Natural killer cell (primary cell): ENCODE results near the gene BRD4. TPM values are rescaled to one million over a fixed set of nuclear protein-coding genes. Genes with fewer than 3 reads are reported as not detected.

Experiments used
- ATAC-seq, 3 donors: fragments of 150-1000 bp in 2 of 3; fragments of 200-7000 bp in 1 of 3; cut with Tn5 transposase; 1 replicate in 1 of 3; 2 replicates in 2 of 3; pipeline ENCODE4 v1.10.0; 2021; ENCODE audit warnings: mild to moderate bottlenecking in 2 of 3, moderate library complexity in 2 of 3
- DNase-seq, 2 donors: peaks; one replicate each; pipeline versions ENCODE4 v3.0.0 to v3.0.0-alpha.2; 2013 to 2021; ENCODE audit warnings: mixed read lengths in 1 of 2
- H3K27ac ChIP-seq: one replicate; pipeline ENCODE4 v1.5.1; 2013; ENCODE audit warnings: mild to moderate bottlenecking, low read length
- H3K27me3 ChIP-seq: one replicate; pipeline ENCODE4 v1.6.1; 2013; ENCODE audit warnings: low read length; ENCODE audit not compliant: control insufficient read depth, insufficient read depth
- H3K36me3 ChIP-seq: one replicate; pipeline ENCODE4 v1.6.1; 2013; ENCODE audit warnings: low read length; ENCODE audit not compliant: control insufficient read depth, insufficient read depth
- H3K4me1 ChIP-seq: one replicate; pipeline ENCODE4 v1.6.1; 2013; ENCODE audit warnings: low read length; ENCODE audit not compliant: control insufficient read depth, insufficient read depth
- H3K4me3 ChIP-seq: one replicate; pipeline ENCODE4 v1.5.1; 2013; ENCODE audit warnings: low read length
- H3K9me3 ChIP-seq: one replicate; pipeline ENCODE4 v1.6.1; 2013; ENCODE audit warnings: low read length; ENCODE audit not compliant: control insufficient read depth, insufficient read depth
- H3K27ac Mint-ChIP-seq, 2 donors: one replicate each; pipeline ENCODE4 v1.8.0; 2022; ENCODE audit warnings: mild to moderate bottlenecking in 2 of 2, mixed read lengths in 2 of 2, moderate library complexity in 1 of 2
- H3K27me3 Mint-ChIP-seq, 2 donors: one replicate each; pipeline ENCODE4 v1.8.0; 2022; ENCODE audit warnings: low read depth in 2 of 2, mixed read lengths in 2 of 2
- H3K36me3 Mint-ChIP-seq: one replicate; pipeline ENCODE4 v1.8.0; 2022; ENCODE audit warnings: mixed read lengths
- H3K4me1 Mint-ChIP-seq, 2 donors: one replicate each; pipeline ENCODE4 v1.8.0; 2022; ENCODE audit warnings: mixed read lengths in 2 of 2
- H3K4me3 Mint-ChIP-seq: one replicate; pipeline ENCODE4 v1.8.0; 2022; ENCODE audit warnings: mild to moderate bottlenecking, moderate library complexity, mixed read lengths
- H3K9me3 Mint-ChIP-seq, 2 donors: one replicate each; pipeline ENCODE4 v1.8.0; 2022; ENCODE audit warnings: mixed read lengths in 2 of 2
- CTCF ChIP-seq: fragments of 200-600 bp; IDR thresholded peaks from one replicate; pipeline ENCODE4 v1.8.0; 2022; ENCODE audit warnings: antibody characterized with exemption
- WGBS: methylation state at CpG from one replicate; pipeline ENCODE4 v1.1.7; 2013; ENCODE audit warnings: missing lambda C conversion rate; ENCODE audit not compliant: insufficient coverage; 5-methylcytosine and 5-hydroxymethylcytosine counted together
- intact Hi-C: fragments of 100-400 bp; cut with micrococcal nuclease; formaldehyde crosslinking; loops from one replicate; pipeline ENCODE4 v1.14.2; 2022
- total RNA-seq, 4 donors: library from RNA; stranded (reverse); fragments of 120-200 nt in 1 of 4; gene quantifications; one replicate each; pipeline versions ENCODE4 v1.2.3 to v1.2.4, GENCODE V29; 2013 to 2022

The BRD4 gene
- total RNA-seq, 3 donors from 2014 or later (not counting 1 experiment from before 2014, with no cell fraction given): 91.9 to 116 (median 98.3) TPM

DNA sequence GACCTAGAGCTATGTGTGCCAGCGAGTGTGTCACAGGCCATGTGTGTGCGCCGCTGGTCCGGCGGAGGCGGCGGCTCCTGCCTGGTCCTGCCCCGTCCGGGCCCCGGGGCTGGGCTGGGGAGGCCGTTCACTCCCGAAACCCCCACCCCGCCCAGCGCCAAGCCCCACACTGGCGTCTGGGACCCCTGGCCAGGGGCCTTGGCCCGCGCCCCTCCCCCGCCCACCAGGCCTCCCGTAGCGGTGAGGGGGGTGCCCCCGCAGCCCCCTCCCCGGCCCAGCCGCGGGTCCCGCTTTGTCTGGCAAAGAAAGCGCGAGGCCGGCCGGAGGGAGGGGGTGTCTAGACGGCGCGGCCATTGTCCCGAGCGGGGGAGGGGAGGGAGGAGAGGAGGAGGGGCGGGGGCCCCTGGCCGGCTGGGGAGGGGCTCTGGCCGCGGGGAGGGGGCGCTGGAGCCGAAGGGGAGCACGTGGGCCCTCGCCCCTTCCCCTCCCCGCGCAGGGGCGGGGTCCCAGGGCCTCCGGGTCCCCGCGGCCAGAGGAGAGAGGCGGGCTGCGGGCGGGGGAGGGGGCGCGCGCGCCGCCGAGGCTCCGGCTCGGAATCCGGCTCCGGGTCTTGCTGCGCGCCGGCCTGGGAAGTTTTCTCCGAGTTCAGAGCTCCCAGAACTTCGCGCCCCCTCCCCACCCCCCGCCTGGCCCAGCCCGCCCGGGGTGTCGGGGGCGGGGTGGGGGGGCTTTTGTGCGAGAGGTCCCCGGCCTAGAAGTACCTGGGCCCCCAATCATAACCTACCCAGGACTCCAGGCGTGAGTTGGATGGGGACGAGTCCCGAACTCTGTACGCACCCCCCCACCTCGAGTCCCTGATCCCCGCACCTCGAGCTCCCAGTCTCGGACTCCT, 132.4 kb downstream of the BRD4 start:
- Mint-ChIP-seq H3K27ac (no peak overlapping the region), H3K4me1 (peaks cover 5 to 6% of the 10 kb centered on the region in 2 donors), H3K4me3 (no peak overlapping the region), H3K27me3 (peaks cover 29 to 50% of the 10 kb centered on the region in 2 donors), H3K9me3 (no peaks in the 10 kb centered on the region), H3K36me3 (no peaks in the 10 kb centered on the region)
- WGBS: 15% methylated on average over 74 of the region's 82 CpGs
- Histone ChIP-seq H3K9me3 (no peaks in the 10 kb centered on the region), H3K27ac (no peak overlapping the region), H3K36me3 (no peaks in the 10 kb centered on the region), H3K4me3 (no peak overlapping the region), H3K4me1 (peaks cover 9% of the 10 kb centered on the region), H3K27me3 (peaks cover 16% of the 10 kb centered on the region)
- DNase-seq: no peak
- intact Hi-C loops: no loop called here
- no peak for ATAC-seq
- no peak for TF ChIP-seq CTCF

- no peak overlapping the region for H3K27ac ChIP-seq
- no peaks in the 10 kb centered on the region for H3K9me3 Mint-ChIP-seq
- H3K4me1 ChIP-seq: peaks cover 10% of the 10 kb centered on the region
- DNase-seq (no peak), ATAC-seq (no peak)
- H3K27me3 Mint-ChIP-seq: peaks cover 32 to 58% of the 10 kb centered on the region in 2 donors
- peak overlapping the region; percentile 10 for H3K4me3 Mint-ChIP-seq
- no peak overlapping the region for H3K27ac Mint-ChIP-seq
- no peaks in the 10 kb centered on the region for H3K36me3 Mint-ChIP-seq
- H3K27me3 ChIP-seq: peaks cover 17% of the 10 kb centered on the region
- 90% methylated on average over 15 of the region's 15 CpGs for WGBS
- H3K36me3 ChIP-seq: no peaks in the 10 kb centered on the region
- no peaks in the 10 kb centered on the region for H3K9me3 ChIP-seq
- H3K4me3 ChIP-seq: no peak overlapping the region
- H3K4me1 Mint-ChIP-seq: peaks cover 10 to 11% of the 10 kb centered on the region in 2 donors
- intact Hi-C loops: no loop called here
- no peak for TF ChIP-seq CTCF
Observed at GRCh38 chr19:15198951-15199660, 133.2 kb downstream of the BRD4 start.

- Mint-ChIP-seq H3K36me3 (no peaks in the 10 kb centered on the region), H3K4me3 (no peak overlapping the region), H3K4me1 (peaks cover 10 to 11% of the 10 kb centered on the region in 2 donors), H3K27ac (no peak overlapping the region), H3K27me3 (peaks cover 37 to 58% of the 10 kb centered on the region in 2 donors), H3K9me3 (no peaks in the 10 kb centered on the region)
- H3K27me3 ChIP-seq: peaks cover 17% of the 10 kb centered on the region
- H3K4me1 ChIP-seq: peaks cover 10% of the 10 kb centered on the region
- DNase-seq (no peak), ATAC-seq (no peak)
- no peak overlapping the region for H3K4me3 ChIP-seq
- intact Hi-C loops: no loop called here
- no peaks in the 10 kb centered on the region for H3K9me3 ChIP-seq
- no peak overlapping the region for H3K27ac ChIP-seq
- 26% methylated on average over 8 of the region's 8 CpGs for WGBS
- no peaks in the 10 kb centered on the region for H3K36me3 ChIP-seq
- TF ChIP-seq CTCF: no peak
Observed at GRCh38 chr19:15197942-15198341, 134.4 kb downstream of the BRD4 start.
